Endothelial cell of umbilical vein (primary cell): ENCODE measurements around the gene ZNF548. TPM values are rescaled to one million over a fixed set of nuclear protein-coding genes. Genes with fewer than 3 reads are reported as not detected.

ENCODE experiments used
- BruUV-seq: library from RNA; stranded (reverse); fragments of 400-500 nt; replicated peaks from 2 replicates; lab custom pipeline; 2021; lab: Mats Ljungman, UMichigan
- CTCF ChIA-PET: fragments of 300-600, 350-600 bp; sonication (Branson Sonifier 250); formaldehyde crosslinking; loops from one replicate; lab custom pipeline; 2021; ENCODE audit warnings: antibody characterized with exemption, inconsistent platforms; lab: Charles Lee
- POLR2A ChIA-PET: fragments of 300-600, 350-600 bp; sonication (Branson Sonifier 250); formaldehyde crosslinking; loops from one replicate; lab custom pipeline; 2021; ENCODE audit warnings: antibody characterized with exemption, inconsistent platforms; lab: Charles Lee
- DNase-seq: peaks from one replicate; pipeline ENCODE4 v3.0.0-alpha.2; 2011; ENCODE audit warnings: low read depth, low spot score
- FAIRE-seq: peaks from 2 replicates; lab custom pipeline; 2011; peaks lifted over from hg19 to GRCh38; lab: Jason Lieb, UNC
- H2AFZ ChIP-seq: 2 replicates; pipeline ENCODE4 v1.6.0; 2012; ENCODE audit warnings: low read depth, low read length, control low read depth, inconsistent platforms
- H3K27ac ChIP-seq: 2 replicates; pipeline ENCODE4 v1.5.1; 2011; ENCODE audit warnings: low read depth, mild to moderate bottlenecking, control low read depth, low read length, moderate library complexity; ENCODE audit not compliant: insufficient read depth
- H3K27me3 ChIP-seq, 2 experiments: 2 replicates each; pipeline versions ENCODE4 v1.6.0 to v1.6.1; 2011; ENCODE audit warnings: low read length in 2 of 2, mixed read lengths in 1 of 2; ENCODE audit not compliant: control insufficient read depth in 2 of 2, insufficient read depth in 2 of 2
- H3K36me3 ChIP-seq, 2 experiments: 2 replicates in 1 of 2; 3 replicates in 1 of 2; pipeline ENCODE4 v1.5.1; 2011; ENCODE audit warnings: low read length in 2 of 2, mild to moderate bottlenecking in 1 of 2, moderate library complexity in 1 of 2; ENCODE audit not compliant: control insufficient read depth in 2 of 2, insufficient read depth in 2 of 2; ENCODE audit errors: extremely low read depth in 1 of 2
- H3K4me1 ChIP-seq: 3 replicates; pipeline ENCODE4 v1.5.1; 2011; ENCODE audit warnings: mild to moderate bottlenecking, low read length; ENCODE audit not compliant: control insufficient read depth, insufficient read depth; ENCODE audit errors: extremely low read depth
- H3K4me2 ChIP-seq: 2 replicates; pipeline ENCODE4 v1.6.1; 2011; ENCODE audit warnings: low read length, control low read depth, mixed read lengths; ENCODE audit not compliant: insufficient read depth
- H3K4me3 ChIP-seq, 3 experiments: fragments of 200-600 bp in 1 of 3; sonication (generic), shearing (Covaris generic) in 1 of 3; replicated peaks in 1 of 3; 2 replicates each; pipeline ENCODE4 v1.5.1; 2011 to 2016; ENCODE audit warnings: control low read depth in 3 of 3, low read length in 3 of 3, mild to moderate bottlenecking in 2 of 3, inconsistent platforms in 1 of 3, low read depth in 1 of 3, moderate library complexity in 1 of 3; ENCODE audit not compliant: insufficient read depth in 1 of 3
- H3K79me2 ChIP-seq: 2 replicates; pipeline ENCODE4 v1.6.0; 2012; ENCODE audit warnings: low read length, inconsistent platforms; ENCODE audit not compliant: control insufficient read depth, insufficient read depth
- H3K9ac ChIP-seq: replicated peaks from 2 replicates; pipeline ENCODE3; 2011; ENCODE audit warnings: low read length, control low read depth; ENCODE audit not compliant: insufficient read depth; ENCODE audit errors: extremely low read depth
- H3K9me1 ChIP-seq: replicated peaks from 3 replicates; pipeline ENCODE4 v1.6.0; 2011; ENCODE audit warnings: mild to moderate bottlenecking, low read length; ENCODE audit not compliant: control insufficient read depth, insufficient read depth; ENCODE audit errors: extremely low read depth
- H3K9me3 ChIP-seq: replicated peaks from 2 replicates; pipeline ENCODE4 v1.5.1; 2012; ENCODE audit warnings: low read length, inconsistent platforms; ENCODE audit not compliant: control insufficient read depth, insufficient read depth
- H4K20me1 ChIP-seq: replicated peaks from 2 replicates; pipeline ENCODE3; 2011; ENCODE audit warnings: mild to moderate bottlenecking, low read length; ENCODE audit not compliant: control insufficient read depth, insufficient read depth; ENCODE audit errors: extremely low read depth
- CTCF ChIP-seq, 2 donors: IDR thresholded peaks; 1 replicate in 1 of 2; 2 replicates in 1 of 2; pipeline ENCODE4 v1.5.1; 2011; ENCODE audit warnings: low read length in 2 of 2, mild to moderate bottlenecking in 2 of 2, moderate library complexity in 2 of 2, control low read depth in 1 of 2, inconsistent platforms in 1 of 2, low read depth in 1 of 2; ENCODE audit not compliant: insufficient read depth in 1 of 2; ENCODE audit errors: extremely low read depth in 1 of 2
- EZH2 ChIP-seq: IDR thresholded peaks from 2 replicates; pipeline ENCODE4 v1.6.1; 2012; ENCODE audit warnings: borderline replicate concordance, low read depth, mild to moderate bottlenecking, moderate library complexity, low read length, inconsistent platforms; ENCODE audit not compliant: severe bottlenecking
- FOS ChIP-seq: IDR thresholded peaks from 2 replicates; pipeline ENCODE4 v1.6.1; 2011; ENCODE audit warnings: mild to moderate bottlenecking, low read length, moderate library complexity, borderline replicate concordance; ENCODE audit not compliant: insufficient read depth
- GATA2 ChIP-seq: IDR thresholded peaks from 2 replicates; pipeline ENCODE4 v1.7.0; 2011; ENCODE audit warnings: low read depth, mild to moderate bottlenecking, moderate library complexity, mixed read lengths, low read length; ENCODE audit not compliant: insufficient read length, insufficient read depth
- JUN ChIP-seq: IDR thresholded peaks from 2 replicates; pipeline ENCODE4 v1.6.1; 2011; ENCODE audit warnings: borderline replicate concordance, low read depth; ENCODE audit not compliant: insufficient read length, insufficient read depth
- MAX ChIP-seq: IDR thresholded peaks from 2 replicates; pipeline ENCODE4 v1.6.1; 2011; ENCODE audit not compliant: insufficient read depth, insufficient read length
- MYC ChIP-seq: IDR thresholded peaks from one replicate; pipeline ENCODE4 v1.6.1; 2011; ENCODE audit warnings: mild to moderate bottlenecking, low read depth, low read length
- POLR2A ChIP-seq: IDR thresholded peaks from 2 replicates; pipeline ENCODE4 v1.6.1; 2012; ENCODE audit warnings: low read depth, mild to moderate bottlenecking, control low read depth, low read length
- POLR2AphosphoS5 ChIP-seq: IDR thresholded peaks from 2 replicates; pipeline ENCODE4 v1.6.1; 2012; ENCODE audit warnings: low read depth, mild to moderate bottlenecking, control low read depth, low read length, moderate library complexity; ENCODE audit not compliant: insufficient read depth
- dilution Hi-C: fragments of 300-500 bp; cut with MboI; formaldehyde crosslinking; loops from one replicate; pipeline ENCODE4 v1.15.0; 2019; ENCODE audit warnings: low sequenced_read_pairs; ENCODE audit not compliant: extremely low pct_ligation_motif_present
- intact Hi-C: fragments of 100-400 bp; cut with micrococcal nuclease; formaldehyde crosslinking; loops from one replicate; pipeline ENCODE4 v1.10.0; 2022
- polyA plus RNA-seq, 4 experiments: library from polyadenylated mRNA; depleted of rRNA in 3 of 4; stranded (reverse) in 3 of 4; unstranded in 1 of 4; fragments of >200 nt; gene quantifications; 2 replicates each; pipeline versions ENCODE4 v1.2.1 to v1.2.3, GENCODE V29; 2011 to 2012; ENCODE audit warnings: missing spikeins in 1 of 4
- total RNA-seq: library from RNA; stranded (reverse); gene quantifications from 2 replicates; pipeline ENCODE4 v1.2.3, GENCODE V29; 2021

ZNF548 gene
- total and polyA plus RNA-seq, 2 donors (not counting 3 experiments of a cell fraction or from before 2014, with no cell fraction given), result 7.7 to 8.8 TPM

GRCh38 chr19:57438925-57439324, 49.3 kb downstream of the ZNF548 start:
- H3K4me2 ChIP-seq, result no peak overlapping the region
- TF ChIP-seq MAX (no peak), CTCF (IDR thresholded peaks at IDR 0.05; ENCODE audit: extremely low read depth in 1 of 2, insufficient read depth in 1 of 2, low read depth in 1 of 2, low read length in 2 of 2) (no peak), EZH2 (no peak)
- no peak for DNase-seq
- H3K9me1 ChIP-seq, result no peaks in the 10 kb centered on the region
- no TSS peak for BruUV-seq
- no peak overlapping the region for H3K4me3 ChIP-seq
- H2AFZ ChIP-seq, result no peak overlapping the region
- H4K20me1 ChIP-seq, result no peaks in the 10 kb centered on the region
- H3K27me3 ChIP-seq, result no peaks in the 10 kb centered on the region
- H3K9ac ChIP-seq, result no peak overlapping the region
- no peak for FAIRE-seq
- dilution Hi-C loops, result no loop called here
- H3K79me2 ChIP-seq, result peaks cover 17% of the 10 kb centered on the region
- peaks cover 0 to 11% of the 10 kb centered on the region in 2 experiments for H3K36me3 ChIP-seq
- CTCF ChIA-PET, result no interaction called here
- no peak overlapping the region for H3K27ac ChIP-seq
- H3K9me3 ChIP-seq, result no peaks in the 10 kb centered on the region
- intact Hi-C loops, result no loop called here
- POLR2A ChIA-PET, result no interaction called here
- H3K4me1 ChIP-seq, result peaks cover 10% of the 10 kb centered on the region

- Histone ChIP-seq H3K9me3 (peaks cover 13% of the 10 kb centered on the region), H2AFZ (no peak overlapping the region), H4K20me1 (no peaks in the 10 kb centered on the region), H3K79me2 (peaks cover 3% of the 10 kb centered on the region), H3K9me1 (no peaks in the 10 kb centered on the region), H3K4me1 (no peaks in the 10 kb centered on the region), H3K27ac (no peak overlapping the region), H3K4me2 (no peak overlapping the region), H3K9ac (no peak overlapping the region), H3K36me3 (peaks cover 2 to 12% of the 10 kb centered on the region in 2 experiments), H3K4me3 (no peak overlapping the region), H3K27me3 (no peaks in the 10 kb centered on the region)
- no peak for TF ChIP-seq POLR2AphosphoS5
- no peak for TF ChIP-seq POLR2A
- TF ChIP-seq EZH2, result no peak
- TF ChIP-seq CTCF (IDR thresholded peaks at IDR 0.05; ENCODE audit: extremely low read depth in 1 of 2, insufficient read depth in 1 of 2, low read depth in 1 of 2, low read length in 2 of 2), result no peak
- no peak for TF ChIP-seq GATA2
- no peak for TF ChIP-seq JUN
- TF ChIP-seq MAX, result no peak
- no peak for TF ChIP-seq FOS
- TF ChIP-seq MYC, result no peak
- intact Hi-C loops (no loop called here), dilution Hi-C loops (no loop called here)
- no peak for FAIRE-seq
- CTCF ChIA-PET, result no interaction called here
- BruUV-seq, result no TSS peak
- POLR2A ChIA-PET, result no interaction called here
- no peak for DNase-seq
These were observed 52.5 kb downstream of the ZNF548 start for GRCh38 chr19:57441979-57442752.
